HepG2 (cell line): ENCODE data around the gene TCF19. TPM values are rescaled to one million over a fixed set of nuclear protein-coding genes. Genes with fewer than 3 reads are reported as not detected.
A peak's percentile ranks its signal among the peaks of the same experiment; 100 is the strongest.

Experiments
- ATAD3A ChIP-seq: sonication (generic); formaldehyde crosslinking; IDR thresholded peaks from 2 replicates; pipeline ENCODE4 v1.4.0; 2020; ENCODE audit warnings: missing genetic modification reagents
- BCL6 ChIP-seq: IDR thresholded peaks from 2 replicates; pipeline ENCODE4 v1.6.1; 2016; ENCODE audit warnings: missing genetic modification reagents, missing compliant biosample characterization
- DBP ChIP-seq: sonication (generic); formaldehyde crosslinking; IDR thresholded peaks from 2 replicates; pipeline ENCODE4 v1.4.0; 2020; ENCODE audit warnings: missing genetic modification reagents; ENCODE audit errors: not compliant biosample characterization
- HNF4G ChIP-seq, 2 experiments: sonication (generic) in 1 of 2; formaldehyde crosslinking in 1 of 2; IDR thresholded peaks; 2 replicates each; pipeline versions ENCODE4 v1.4.0 to v1.6.1; 2011 to 2020; ENCODE audit warnings: borderline replicate concordance in 2 of 2, low read depth in 2 of 2, mild to moderate bottlenecking in 2 of 2, low read length in 1 of 2, missing genetic modification reagents in 1 of 2, moderate library complexity in 1 of 2
- MED1 ChIP-seq: sonication (generic); formaldehyde crosslinking; IDR thresholded peaks from 2 replicates; pipeline ENCODE4 v1.4.0; 2020; ENCODE audit warnings: missing genetic modification reagents
- NCOA5 ChIP-seq: sonication (generic); formaldehyde crosslinking; IDR thresholded peaks from 2 replicates; pipeline ENCODE4 v1.4.0; 2020; ENCODE audit warnings: missing genetic modification reagents
- NR2F1 ChIP-seq, 2 experiments: fragments of 450-650 bp in 1 of 2; formaldehyde crosslinking in 1 of 2; IDR thresholded peaks; 2 replicates each; pipeline versions ENCODE4 v1.5.0 to v1.6.1; 2016 to 2020; ENCODE audit warnings: mild to moderate bottlenecking in 1 of 2, missing compliant biosample characterization in 1 of 2, missing genetic modification reagents in 1 of 2, moderate library complexity in 1 of 2
- PATZ1 ChIP-seq: sonication (generic); formaldehyde crosslinking; IDR thresholded peaks from 2 replicates; pipeline ENCODE4 v1.4.0; 2020; ENCODE audit warnings: missing genetic modification reagents
- RARG ChIP-seq: sonication (generic); formaldehyde crosslinking; IDR thresholded peaks from 2 replicates; pipeline ENCODE4 v1.4.0; 2020; ENCODE audit warnings: low read depth, mild to moderate bottlenecking, missing genetic modification reagents
- TAF1 ChIP-seq: sonication (generic); formaldehyde crosslinking; IDR thresholded peaks from 2 replicates; pipeline ENCODE4 v1.4.0; 2020; ENCODE audit warnings: missing genetic modification reagents
- ZBTB2 ChIP-seq: sonication (generic); formaldehyde crosslinking; IDR thresholded peaks from 2 replicates; pipeline ENCODE4 v1.8.0; 2022; ENCODE audit warnings: low read depth, missing genetic modification reagents
- ZBTB33 ChIP-seq: sonication (generic); formaldehyde crosslinking; IDR thresholded peaks from 2 replicates; pipeline ENCODE4 v1.4.0; 2020; ENCODE audit warnings: missing genetic modification reagents
- ZNF230 ChIP-seq: sonication (generic); formaldehyde crosslinking; IDR thresholded peaks from 2 replicates; pipeline ENCODE4 v1.4.0; 2020; ENCODE audit warnings: mild to moderate bottlenecking, missing genetic modification reagents
- ZNF460 ChIP-seq: sonication (generic); formaldehyde crosslinking; IDR thresholded peaks from 2 replicates; pipeline ENCODE4 v1.5.1; 2020; ENCODE audit warnings: missing genetic modification reagents, mild to moderate bottlenecking, borderline replicate concordance
- ZNF550 ChIP-seq: sonication (generic); formaldehyde crosslinking; IDR thresholded peaks from 2 replicates; pipeline ENCODE4 v1.4.0; 2020; ENCODE audit warnings: mild to moderate bottlenecking, missing genetic modification reagents, borderline replicate concordance
- polyA plus RNA-seq, 8 experiments: library from polyadenylated mRNA; depleted of rRNA in 3 of 8; stranded (reverse) in 7 of 8; unstranded in 1 of 8; fragments of >200 nt; fragmentation: Illumina TruSeq in 4 of 8; extraction: Trizol in 4 of 8; gene quantifications; 2 replicates each; pipeline versions ENCODE4 v1.2.1 to v1.2.3, GENCODE V29; 2011 to 2016; ENCODE audit warnings: low read depth in 4 of 8, missing spikeins in 1 of 8, mixed read lengths in 1 of 8; ENCODE audit not compliant: insufficient read depth in 1 of 8
- total RNA-seq, 5 experiments: library from RNA; depleted of rRNA; stranded (reverse); fragments of >200 nt; fragmentation: Illumina TruSeq; extraction: Trizol; gene quantifications; 2 replicates each; pipeline ENCODE4 v1.2.3, GENCODE V29; 2016; ENCODE audit warnings: low read depth in 1 of 5
- TF ChIP-seq, protein P1 (sequence below): IDR thresholded peaks from 2 replicates; pipeline ENCODE4 v1.6.1; 2016; ENCODE audit warnings: low read depth, control low read depth
- TF ChIP-seq, protein P2 (sequence below): conservative IDR thresholded peaks from 2 replicates; pipeline ENCODE4 v1.6.1; 2018; ENCODE audit warnings: missing genetic modification reagents
- TF ChIP-seq, protein P3 (sequence below): sonication (generic); formaldehyde crosslinking; IDR thresholded peaks from 2 replicates; pipeline ENCODE4 v1.5.0; 2020; ENCODE audit warnings: mild to moderate bottlenecking, missing genetic modification reagents, borderline replicate concordance

Gene TCF19
- total and polyA plus RNA-seq, 2 of the 13 experiments (the other 11 are each of a cell fraction or from before 2014, with no cell fraction given): 4.9 to 22.2 TPM

DNA sequence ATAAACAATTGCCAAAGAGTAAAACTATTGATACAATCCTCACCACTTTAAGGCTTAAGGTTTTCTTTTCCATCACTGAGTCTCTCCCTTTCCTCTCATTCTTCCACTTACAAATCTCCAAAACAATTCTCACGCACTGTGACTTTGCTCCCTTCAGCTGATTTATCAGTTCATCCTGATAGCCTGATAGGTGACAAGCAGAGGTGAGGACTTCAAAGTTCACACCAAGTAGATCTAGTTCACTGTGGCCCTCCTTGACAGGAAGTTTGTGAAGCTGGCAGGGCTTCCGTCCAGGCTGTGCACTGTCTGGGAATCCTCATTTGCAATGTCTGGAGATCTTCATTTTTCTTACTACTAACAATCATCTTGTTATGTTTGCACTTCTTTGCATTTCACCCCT lies 47.2 kb downstream of the TCF19 start (continued):
- TF ChIP-seq, protein P1, sequence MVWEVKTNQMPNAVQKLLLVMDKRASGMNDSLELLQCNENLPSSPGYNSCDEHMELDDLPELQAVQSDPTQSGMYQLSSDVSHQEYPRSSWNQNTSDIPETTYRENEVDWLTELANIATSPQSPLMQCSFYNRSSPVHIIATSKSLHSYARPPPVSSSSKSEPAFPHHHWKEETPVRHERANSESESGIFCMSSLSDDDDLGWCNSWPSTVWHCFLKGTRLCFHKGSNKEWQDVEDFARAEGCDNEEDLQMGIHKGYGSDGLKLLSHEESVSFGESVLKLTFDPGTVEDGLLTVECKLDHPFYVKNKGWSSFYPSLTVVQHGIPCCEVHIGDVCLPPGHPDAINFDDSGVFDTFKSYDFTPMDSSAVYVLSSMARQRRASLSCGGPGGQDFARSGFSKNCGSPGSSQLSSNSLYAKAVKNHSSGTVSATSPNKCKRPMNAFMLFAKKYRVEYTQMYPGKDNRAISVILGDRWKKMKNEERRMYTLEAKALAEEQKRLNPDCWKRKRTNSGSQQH (CRISPR knock-in tag): no peak
- TF ChIP-seq, protein P2, sequence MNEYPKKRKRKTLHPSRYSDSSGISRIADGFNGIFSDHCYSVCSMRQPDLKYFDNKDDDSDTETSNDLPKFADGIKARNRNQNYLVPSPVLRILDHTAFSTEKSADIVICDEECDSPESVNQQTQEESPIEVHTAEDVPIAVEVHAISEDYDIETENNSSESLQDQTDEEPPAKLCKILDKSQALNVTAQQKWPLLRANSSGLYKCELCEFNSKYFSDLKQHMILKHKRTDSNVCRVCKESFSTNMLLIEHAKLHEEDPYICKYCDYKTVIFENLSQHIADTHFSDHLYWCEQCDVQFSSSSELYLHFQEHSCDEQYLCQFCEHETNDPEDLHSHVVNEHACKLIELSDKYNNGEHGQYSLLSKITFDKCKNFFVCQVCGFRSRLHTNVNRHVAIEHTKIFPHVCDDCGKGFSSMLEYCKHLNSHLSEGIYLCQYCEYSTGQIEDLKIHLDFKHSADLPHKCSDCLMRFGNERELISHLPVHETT (CRISPR knock-in tag): no peak
- no peak for TF ChIP-seq ZNF460
- no peak for TF ChIP-seq ATAD3A (CRISPR knock-in tag)
- no peak for TF ChIP-seq BCL6 (CRISPR knock-in tag)
- peak; percentile 35; the same call in 1 of the 2 replicates for TF ChIP-seq ZBTB33
- TF ChIP-seq, protein P3, sequence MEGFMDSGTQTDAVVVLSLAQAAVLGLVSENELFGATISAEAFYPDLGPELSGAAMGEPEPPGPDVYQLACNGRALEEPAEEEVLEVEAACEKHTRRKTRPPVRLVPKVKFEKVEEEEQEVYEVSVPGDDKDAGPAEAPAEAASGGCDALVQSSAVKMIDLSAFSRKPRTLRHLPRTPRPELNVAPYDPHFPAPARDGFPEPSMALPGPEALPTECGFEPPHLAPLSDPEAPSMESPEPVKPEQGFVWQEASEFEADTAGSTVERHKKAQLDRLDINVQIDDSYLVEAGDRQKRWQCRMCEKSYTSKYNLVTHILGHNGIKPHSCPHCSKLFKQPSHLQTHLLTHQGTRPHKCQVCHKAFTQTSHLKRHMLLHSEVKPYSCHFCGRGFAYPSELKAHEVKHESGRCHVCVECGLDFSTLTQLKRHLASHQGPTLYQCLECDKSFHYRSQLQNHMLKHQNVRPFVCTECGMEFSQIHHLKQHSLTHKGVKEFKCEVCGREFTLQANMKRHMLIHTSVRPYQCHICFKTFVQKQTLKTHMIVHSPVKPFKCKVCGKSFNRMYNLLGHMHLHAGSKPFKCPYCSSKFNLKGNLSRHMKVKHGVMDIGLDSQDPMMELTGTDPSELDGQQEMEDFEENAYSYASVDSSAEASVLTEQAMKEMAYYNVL (CRISPR knock-in tag): 0 out of 2 replicates have a peak, but pooled peaks have one; percentile 35
- no peak for TF ChIP-seq RARG (CRISPR knock-in tag)
- no peak for TF ChIP-seq ZBTB2
- no peak for TF ChIP-seq NR2F1 (CRISPR knock-in tag; IDR thresholded peaks at IDR 0.05)
- no peak for TF ChIP-seq TAF1
- 0 out of 2 replicates have a peak, but pooled peaks have one; percentile 18 for TF ChIP-seq HNF4G (IDR thresholded peaks at IDR 0.05; ENCODE audit: borderline replicate concordance, low read depth, low read length)
- no peak for TF ChIP-seq HNF4G (CRISPR knock-in tag; IDR thresholded peaks at IDR 0.05; ENCODE audit: borderline replicate concordance, low read depth)
- TF ChIP-seq ZNF230 (CRISPR knock-in tag): no peak
- no peak for TF ChIP-seq DBP
- 0 out of 2 replicates have a peak, but pooled peaks have one; percentile 19 for TF ChIP-seq MED1 (CRISPR knock-in tag)
- no peak for TF ChIP-seq PATZ1 (CRISPR knock-in tag)
- no peak for TF ChIP-seq NCOA5 (CRISPR knock-in tag)
- TF ChIP-seq ZNF550 (CRISPR knock-in tag): no peak
